ENCODE measurements around the gene CHAD.
"Not testable (repeated sequence)": the region's sequence is repeated elsewhere in the genome, so short reads cannot be mapped to it uniquely, and the experiment has no call there.

CHAD gene

DNA sequence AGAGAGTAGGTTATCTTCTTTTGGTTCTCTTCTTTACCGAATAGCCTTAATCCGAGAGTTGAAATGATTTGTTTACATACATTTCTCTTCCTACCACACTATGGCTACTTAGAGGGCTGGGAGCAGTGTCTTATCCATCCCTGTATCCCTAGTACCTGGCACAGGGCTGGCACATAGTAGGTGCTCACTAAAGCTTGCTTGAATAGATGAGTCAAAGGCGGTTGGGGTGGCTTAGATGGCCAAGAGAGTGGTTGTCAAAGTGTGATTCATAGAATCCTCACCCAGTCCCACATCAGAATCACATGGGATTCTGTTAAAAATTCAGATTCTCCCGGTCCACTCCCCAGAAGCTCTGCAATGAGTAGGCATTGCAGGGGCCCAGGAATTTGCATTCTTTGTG lies 11.1 kb downstream of the CHAD start:
- no peak for DNase-seq

DNA sequence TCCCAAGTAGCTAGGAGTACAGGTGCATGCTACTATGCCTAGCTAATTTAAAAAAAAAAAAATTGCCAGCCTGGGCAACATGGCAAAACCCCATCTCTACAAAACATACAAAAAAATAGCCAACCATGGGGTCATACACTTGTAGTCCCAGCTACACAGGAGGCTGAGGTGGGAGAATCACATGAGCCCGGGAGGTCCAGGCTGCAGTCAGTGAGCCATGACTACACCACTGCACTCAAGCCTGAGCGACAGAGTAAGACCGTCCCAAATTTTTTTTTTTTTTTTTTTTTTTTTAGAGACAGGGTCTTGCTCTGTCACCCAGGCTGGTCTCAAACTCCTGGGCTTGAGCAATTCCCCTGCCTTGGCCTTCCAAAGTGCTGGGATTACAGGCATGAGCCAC lies 14.8 kb downstream of the CHAD start:
- no peak for DNase-seq

DNA sequence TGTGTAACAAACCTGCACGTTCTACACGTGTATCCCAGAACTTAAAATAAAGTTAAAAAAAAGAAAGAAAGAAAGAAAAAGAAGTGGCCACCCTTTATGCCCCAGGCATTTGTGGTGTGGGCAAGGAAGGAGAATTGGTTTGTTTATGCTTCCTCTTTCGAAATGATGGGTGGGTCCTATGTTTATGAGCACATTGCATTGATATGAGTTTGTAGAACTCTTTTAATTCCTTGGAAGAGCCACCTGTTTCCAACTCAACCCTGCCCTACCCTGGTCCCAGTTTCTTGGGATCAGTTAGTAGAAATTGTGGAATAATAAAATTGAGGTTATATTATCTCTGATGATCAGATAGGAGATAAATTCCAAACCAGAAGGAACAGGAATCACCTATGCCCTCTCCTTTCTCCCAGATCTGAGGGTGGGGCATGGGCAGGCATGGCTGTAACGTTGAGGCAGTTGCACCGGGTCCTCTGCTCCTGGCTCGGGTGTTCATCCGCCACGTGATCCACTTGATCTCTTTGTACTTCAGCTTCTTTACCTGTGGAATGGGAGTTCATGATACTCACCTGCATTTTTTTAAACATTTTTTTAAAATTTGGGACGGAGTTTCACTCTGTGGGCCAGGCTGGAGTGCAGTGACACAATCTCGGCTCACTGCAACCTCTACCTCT lies 15.9 kb downstream of the CHAD start:
- no peak for DNase-seq

DNA sequence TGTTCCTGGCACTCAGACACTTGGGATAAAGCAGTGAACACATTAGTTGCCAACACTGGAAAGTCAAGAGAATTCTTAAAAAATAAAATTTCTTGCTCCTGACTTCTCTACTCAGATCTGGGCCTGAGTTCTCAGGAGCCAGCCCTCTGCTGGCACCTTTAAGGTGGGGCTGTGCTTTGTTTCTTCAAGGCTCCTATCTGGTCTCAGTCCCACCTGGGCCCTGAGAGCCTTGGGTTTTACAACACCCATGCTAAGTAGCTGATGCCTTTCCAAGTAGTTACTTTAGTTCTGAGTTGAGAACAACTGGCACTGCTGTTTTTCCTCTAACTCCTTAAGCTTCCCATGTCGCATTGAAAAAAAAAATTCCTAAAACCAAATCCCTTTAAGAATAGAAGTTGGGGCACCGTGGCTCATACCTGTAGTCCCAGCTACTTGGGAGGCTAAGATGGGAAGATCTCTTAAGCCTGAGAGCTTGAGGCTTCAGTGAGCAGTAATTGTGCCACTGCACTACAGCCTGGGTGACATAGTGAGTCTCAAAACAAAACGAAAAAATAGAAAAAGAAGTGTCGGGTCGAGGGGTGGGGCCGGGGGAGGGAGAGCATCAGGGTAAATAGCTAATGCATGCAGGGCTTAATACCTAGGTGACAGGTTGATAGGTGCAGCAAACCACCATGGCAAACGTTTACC lies 16.6 kb downstream of the CHAD start:
- DNase-seq = no peak

DNA sequence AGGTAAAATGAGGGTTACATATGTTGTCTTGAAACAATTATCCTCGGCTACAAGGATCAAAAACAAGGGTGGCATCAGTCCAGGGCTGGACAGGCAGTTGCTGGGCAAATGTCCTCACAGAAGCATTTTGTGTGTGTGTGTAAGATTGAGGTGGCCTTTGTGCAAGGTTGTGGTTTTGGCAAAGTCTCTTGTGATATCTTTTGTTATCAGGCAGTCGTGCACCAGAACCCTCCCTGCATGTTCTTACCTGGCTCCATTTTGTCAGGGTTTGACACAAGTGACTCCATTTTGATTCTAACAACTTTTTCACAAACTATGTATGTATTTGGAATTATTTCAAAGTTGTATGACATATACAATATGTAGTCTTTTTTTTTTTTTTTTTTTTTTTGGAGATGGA lies 20.0 kb downstream of the CHAD start:
- no peak for DNase-seq

DNA sequence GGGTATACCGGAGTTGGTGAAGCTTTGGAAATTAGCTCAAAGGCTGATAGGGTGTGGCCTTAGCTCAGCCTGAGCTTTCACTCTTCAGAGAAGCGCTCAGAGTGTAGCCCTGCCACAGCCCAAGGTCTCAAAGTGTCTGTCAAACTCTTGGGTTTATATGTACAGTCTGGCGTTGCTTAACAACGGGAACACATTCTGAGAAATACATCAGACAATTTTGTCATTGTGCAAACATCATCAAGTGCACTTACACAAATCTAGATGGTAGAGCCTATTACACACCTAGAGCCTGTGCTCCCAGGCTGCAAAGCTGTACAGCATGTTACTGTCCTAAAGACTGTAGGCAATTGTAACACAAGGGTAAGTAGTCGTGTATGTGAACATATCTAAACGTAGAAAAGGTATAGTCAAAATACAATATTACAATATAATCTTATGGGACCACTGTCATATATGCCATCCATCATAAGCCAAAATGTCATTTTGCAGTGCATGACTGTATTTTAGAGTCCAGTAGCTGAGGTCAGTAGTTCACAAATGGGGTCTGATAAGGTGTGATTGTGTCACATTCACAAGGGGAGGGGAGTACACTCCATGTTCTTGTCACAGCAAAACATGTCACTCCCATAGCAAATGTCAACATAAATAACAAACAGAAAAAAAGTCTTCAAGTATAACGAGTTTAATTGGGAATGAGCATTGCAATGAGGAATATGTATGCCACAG lies 20.6 kb downstream of the CHAD start:
- no peak for DNase-seq

DNA sequence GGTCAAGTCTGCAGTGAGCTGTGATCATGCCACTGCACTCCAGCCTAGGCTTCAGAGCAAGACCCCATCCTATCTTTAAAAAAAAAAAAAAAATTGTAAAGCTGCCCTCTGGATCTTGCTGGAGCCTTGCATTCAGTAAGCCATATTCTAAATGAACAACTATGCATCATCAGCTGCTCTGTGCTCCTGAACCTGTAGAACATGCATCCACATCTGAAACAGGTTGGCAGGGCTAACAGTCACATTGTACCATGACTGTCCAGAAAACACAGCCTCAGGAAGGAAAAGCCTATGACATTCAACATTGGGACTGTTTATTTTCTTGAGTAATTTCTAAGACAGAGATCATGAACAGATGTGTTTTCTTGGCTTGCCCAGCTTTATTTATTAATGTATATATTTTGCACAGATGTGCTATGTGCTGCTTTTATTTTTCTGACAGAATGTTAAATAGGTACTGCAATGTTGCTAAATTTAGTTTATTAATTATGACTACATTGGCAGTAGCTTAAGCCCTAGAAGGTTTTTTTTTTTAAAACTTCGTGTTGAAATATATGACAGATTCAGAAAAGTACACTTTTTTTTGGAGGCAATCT lies 22.9 kb downstream of the CHAD start:
- DNase-seq = no peak

DNA sequence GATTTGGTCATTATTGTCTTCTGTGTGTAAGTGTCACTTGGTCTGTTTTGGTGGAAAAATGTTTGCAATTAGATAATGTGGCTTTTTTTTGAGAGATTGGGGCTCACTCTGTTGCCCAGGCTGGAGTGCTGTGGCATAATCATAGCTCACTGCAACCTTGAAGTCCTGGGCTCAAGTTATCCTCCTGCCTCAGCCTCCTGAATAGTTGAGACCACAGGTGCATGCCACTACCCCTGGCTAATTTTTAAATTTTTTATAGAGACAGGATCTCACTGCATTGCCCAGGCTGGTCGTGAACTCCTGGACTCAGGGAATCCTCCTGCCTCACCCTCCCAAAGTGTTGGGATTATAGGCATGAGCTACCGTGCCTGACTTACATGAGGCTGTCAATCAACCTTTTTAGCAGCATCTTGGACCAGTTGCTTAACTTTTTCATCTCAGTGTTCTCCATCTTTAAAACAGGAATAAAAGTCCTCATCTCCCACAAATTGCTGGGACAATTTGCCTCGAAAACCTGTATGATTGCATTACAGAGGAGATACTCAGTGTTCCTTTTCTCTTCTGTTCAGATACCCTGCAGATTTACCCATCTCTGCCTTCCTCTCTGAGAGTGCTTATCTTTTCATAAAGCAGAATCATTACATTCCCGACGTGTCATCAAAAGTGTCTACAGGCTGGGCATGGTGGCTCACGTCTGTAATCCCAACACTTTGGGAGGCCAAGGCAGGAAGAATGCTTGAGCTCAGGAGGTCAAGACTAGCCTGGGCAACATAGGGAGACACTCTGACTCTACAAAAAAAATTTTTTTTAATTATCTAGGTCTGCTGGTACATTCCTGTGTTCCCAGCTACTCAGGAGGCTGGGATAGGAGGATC lies 23.6 kb downstream of the CHAD start:
- no peak for DNase-seq

DNA sequence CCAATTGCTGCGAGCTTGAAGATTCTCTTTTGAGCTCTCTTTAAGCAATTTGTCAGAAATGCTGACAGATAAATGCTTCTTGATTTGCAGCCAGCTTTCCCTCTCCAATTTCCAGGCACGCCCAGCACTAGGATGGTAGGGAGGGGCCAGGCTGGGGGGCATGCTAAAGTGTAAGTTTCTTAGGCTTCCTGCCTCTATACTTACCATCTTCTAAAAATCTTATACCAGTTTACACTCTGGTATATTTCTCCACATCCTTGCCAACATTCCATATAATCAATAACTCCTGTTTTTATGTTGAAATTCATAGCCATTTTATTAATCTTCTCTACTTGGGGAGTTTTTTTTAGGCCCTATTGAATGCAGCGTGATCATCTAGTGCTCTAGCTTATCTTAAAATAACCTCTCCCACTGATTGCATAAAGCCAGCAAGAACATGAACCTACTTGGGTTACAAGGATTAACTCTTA lies 25.1 kb downstream of the CHAD start:
- no peak for DNase-seq

DNA sequence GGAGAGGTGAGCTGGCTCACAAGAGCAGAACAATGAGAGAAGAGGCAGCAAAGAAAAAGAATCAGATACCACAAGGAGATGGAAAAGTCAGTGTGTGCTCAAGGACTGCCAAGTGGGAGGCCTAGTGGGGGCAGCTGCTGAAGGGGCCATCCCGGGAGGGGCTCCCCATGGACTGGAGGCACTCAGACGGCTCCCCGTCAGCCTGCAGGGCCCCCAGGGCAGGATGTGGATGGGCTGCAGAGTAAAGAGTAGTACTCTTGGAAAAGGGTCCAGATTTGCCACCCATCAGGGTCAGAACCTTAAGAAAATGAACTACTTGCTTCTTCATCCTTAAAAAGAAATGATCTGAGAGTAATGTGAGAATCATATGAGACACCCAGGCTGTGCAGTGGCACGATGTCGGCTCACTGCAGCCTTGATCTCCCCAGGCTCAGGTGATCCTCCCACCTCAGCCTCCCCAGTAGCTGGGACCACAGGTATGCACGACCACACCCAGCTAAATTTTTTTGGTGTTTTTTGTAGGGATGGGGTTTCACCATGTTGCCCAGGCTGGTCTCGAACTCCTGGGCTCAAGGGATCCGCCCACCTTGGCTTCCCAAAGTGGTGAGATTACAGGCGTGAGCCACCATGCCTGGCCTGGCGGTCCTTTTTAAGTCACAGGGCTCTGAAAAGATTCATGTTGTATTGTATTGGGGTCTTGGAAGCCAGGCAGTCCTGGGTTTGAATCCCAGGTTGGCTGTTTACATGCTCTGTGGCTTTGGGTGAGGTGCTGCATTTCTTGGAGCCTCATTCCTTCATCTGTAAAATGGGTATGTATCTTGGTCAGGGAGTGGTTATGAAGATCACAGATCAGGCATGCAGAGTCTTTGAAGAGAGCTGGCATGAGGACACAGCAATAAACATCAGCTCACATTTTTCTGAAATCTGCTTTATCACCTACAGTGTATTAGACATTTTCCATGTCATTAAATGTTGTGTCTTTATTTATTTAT lies 27.5 kb downstream of the CHAD start:
- no peak for DNase-seq

DNA sequence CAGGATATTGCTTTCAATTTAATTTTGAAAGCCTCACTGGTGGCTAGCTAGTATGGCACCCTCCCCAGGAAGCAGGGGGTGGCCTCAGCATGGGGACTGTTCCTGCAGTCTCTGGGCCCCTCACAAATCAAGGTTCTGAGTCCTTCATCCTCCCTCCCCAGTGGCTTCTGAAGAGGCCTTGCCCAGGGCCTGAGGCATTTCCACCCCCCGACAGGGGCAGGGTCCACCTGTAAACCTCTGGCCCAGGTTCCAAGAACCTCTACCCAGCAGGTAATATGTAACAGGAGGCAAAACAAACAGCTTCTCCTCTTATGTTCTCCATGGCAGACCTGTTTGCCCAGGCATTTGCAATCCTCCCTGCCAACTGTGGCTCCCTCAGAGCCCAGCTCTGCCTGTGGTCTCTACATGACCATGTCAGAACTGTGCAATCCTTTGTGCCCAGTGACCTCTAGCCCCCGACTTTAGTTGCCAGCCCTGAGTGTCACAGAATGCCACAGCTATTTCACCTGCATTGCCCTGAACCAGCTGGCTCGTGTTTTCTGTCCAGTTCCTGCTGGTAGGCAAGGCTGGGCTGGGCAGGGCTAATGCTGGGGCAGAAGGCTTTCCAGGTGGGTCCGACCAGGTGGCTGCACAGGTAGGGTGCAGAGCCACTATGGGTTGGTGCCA lies 28.4 kb downstream of the CHAD start:
- peak in 2 of 14 donors; percentile 32 to 87 for DNase-seq

DNA sequence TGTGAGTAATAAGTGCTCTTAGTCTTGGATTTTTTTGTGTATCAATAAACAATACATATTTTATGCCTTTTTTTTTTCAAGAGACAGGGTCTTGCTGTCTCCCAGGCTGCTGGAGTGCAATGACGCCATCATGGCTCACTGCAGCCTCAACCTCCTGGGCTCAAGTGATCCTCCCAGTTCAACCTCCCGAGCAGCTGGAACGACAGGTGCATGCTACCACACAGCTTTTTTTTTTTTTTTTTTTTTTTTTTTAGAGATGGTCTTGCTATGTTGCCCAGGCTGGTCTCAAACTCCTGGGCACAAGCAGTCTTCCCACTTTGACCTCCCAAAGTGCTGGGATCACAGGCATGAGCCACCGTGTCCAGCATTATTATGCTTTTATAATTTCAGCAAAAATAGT lies 29.7 kb downstream of the CHAD start:
- DNase-seq = no peak

DNA sequence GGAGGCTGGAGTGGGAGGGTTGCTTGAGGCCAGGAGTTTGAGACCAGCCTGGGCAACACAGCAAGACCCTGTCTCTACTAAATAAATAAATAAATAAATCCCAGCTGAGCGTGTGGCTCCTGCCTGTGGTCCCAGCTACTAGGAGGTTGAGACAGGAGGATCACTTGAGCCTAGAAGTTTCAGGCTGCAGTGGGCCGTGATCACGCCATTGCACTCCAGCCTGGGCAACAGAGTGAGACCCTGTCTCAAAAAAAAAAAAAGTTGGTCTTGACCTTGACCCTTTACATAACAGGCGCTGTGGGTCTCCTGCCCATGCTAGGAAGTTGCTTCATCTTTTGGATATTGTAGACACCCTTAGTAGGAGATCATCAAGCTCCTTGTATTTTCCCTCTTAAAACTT lies 31.3 kb downstream of the CHAD start:
- DNase-seq = no peak

DNA sequence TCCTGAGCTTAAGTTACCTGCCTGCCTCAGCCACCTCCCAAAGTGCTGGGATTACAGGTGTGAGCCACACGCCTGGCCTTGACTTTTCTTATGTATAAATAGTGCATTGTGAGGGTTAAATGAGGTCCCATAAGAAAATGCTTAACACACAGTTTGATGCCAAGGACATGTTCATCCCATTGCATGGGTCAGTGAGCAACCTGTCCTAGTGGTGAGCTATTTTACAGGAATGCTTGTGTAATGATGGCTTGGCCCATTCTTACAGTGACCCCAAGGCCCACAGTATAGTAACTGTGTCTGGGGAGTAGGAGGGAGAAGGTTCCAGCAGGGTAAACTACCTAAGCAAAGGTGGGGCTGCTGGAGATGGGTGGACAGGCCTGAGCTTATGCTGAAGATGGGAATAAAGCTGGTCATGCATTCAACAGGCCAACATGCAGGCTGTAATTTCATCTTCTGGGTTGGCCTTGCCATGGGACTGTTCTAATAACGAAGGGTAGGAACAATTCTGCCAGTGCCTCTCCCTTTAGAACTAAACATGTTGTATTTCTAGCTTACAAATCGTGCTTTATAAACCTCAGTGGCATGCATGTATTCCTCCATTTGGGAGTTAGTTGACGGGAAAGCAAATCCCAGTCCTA lies 36.4 kb downstream of the CHAD start:
- DNase-seq = no peak

DNA sequence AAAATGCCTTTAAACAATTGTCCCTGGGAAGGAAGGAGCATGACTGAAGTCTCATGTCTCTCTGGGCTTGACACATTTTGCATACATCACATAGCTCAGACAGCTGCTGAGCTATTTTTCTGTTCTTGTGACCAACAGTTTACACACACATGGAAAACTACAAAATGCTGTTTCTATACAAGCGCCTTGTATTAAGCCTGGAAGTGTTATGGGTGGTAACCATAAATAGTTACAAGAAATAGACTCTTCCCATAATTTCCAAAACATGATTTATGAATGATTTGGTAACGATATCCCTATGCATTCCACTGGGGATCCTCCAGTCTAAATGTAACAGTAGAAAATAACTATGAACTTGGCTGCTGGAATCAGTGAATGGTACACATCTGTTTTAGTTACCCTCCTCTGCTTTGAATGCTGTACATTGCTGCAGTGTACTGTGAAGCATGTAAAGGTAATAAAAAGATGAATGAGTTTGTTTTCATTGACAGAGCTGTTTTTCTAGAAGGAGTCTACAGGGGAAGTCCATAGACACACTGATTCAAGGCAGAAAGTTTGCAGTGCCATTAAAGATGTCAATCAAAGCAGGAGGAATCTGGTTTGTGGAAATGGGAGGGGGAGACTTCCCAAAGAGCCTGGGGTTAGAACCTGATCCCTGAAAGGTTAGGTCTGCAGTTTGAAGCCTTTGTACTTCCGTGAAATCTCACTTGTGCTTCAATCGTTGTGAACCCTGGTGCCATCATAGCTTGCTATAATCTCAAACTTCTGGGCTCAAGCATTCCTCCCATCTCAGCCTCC lies 37.7 kb downstream of the CHAD start:
- DNase-seq = no peak

DNA sequence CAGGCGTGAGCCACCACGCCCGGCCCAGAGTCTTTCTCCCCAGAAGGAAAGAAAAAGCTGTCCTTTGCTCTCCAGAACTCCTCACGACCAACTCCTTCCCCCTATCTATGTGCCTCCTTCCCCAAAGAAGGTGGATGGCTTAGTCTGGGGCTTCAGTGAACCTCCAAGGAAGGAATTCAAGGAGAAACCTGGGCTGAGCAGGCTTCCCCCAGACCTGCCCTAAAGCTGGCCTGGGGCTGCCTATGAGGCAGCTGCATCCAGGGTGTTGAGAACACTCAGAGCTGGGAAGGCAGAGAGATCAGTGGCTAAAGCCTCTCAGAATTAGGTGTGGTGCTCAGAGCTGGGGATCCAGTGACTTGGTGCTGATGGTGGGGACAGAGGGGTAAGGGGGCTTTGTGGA lies 38.9 kb downstream of the CHAD start:
- no peak for DNase-seq

DNA sequence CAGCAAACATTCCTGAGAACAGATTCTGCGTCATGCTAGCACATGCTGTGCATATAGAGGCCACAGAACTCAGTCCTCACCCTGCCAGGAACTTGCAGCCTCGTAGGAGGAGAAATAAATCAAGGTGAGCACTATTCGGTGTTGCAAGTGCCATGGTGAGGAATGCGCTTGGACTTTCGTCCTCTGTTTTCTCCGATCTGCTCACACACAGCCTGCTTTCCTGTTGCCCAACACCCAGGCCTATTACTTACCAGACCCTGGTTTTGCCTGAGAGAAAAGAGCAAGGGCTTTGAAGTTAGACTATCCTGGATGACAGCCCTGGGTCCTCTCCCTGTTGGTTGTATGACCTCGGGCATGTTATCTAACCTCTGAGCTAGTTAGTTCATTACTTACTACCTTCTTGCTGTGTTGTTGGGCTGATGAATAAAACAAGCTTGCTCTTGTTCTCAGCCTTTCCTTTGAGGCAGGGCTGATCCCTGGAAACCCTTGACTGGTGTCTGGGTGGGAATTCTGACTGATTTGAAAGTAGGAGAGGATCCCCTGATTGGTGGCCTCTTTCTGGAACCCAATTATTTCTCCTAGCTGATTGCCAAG lies 39.8 kb downstream of the CHAD start:
- no peak for DNase-seq

DNA sequence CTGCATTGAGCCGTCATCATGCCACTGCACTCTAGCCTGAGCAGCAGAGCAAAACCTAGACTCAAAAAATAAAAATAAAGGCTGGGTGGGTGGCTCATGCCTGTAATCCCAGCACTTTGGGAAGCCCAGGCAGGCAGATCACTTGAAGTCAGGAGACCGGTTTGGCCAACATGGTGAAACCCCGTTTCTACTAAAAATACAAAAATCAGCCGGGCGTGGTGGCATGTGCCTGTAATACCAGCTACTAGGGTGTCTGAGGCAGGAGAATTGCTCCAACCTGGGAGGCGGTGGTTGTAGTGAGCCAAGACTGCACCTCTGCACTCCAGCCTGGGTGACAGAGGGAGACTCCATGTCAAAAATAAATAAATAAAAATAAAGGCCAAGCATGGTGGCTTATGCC lies 40.6 kb downstream of the CHAD start:
- not testable (repeated sequence) for DNase-seq
